ENCODE results near the gene ERC2. TPM values are rescaled to one million over a fixed set of nuclear protein-coding genes. Genes with fewer than 3 reads are reported as not detected.

The ERC2 gene
- total and polyA plus RNA-seq, 2 of the 8 experiments (the other 6 are each of a cell fraction or from before 2014, with no cell fraction given), result 16.4 to 22.8 TPM

DNA sequence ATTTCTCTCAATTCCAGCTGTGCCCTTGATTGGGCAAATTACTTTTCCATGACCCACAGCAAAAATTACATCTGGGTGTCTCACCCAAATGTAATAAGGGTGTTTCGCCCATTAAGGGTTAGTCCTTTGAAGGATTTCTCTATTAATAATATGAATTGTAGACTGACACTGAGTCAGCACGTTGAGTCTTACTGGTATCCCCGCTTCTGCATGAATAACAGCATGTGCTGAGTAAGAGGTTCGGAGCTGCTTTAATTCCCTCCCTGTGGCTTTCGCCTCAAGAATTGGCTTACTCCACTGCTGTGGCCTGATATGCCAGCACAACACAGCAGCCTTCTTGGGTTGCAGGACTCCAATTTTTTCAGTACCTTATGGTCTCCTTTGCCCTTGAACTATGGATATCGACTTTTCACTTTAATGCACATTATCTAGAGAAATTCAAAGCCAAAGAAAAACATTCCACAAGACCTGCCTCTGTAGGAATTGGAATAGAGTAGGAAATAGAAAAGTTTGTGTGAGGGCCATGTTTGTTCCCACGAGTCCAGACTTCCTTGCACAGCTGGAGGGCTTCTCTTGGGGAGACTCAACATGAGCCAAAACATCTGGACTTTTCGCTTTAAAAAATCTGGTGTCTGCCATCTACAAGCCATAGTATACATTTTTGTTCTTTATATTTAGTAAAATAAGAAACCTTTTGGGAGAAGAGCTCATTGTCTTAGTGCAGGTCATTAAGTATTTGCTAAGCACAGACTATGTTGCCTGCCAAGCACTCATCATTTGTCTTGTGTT is 20.7 kb upstream of the ERC2 start:
- H3K27ac ChIP-seq (ENCODE audit: low read depth, low read length), result no peak overlapping the region
- TF ChIP-seq SP4 (IDR thresholded peaks at IDR 0.05; ENCODE audit: low read length) (no peak), JUND (IDR thresholded peaks at IDR 0.05; ENCODE audit: low read length) (no peak), MAX (IDR thresholded peaks at IDR 0.05) (no peak), BACH1 (IDR thresholded peaks at IDR 0.05; ENCODE audit: low read length) (peak; percentile 85)
- no peak overlapping the region for H3K4me2 ChIP-seq (ENCODE audit: insufficient read depth in 1 of 2, low read depth in 2 of 2, low read length in 2 of 2)
- H3K79me1 ChIP-seq (ENCODE audit: low read depth, low read length), result no peaks in the 10 kb centered on the region
- no peak overlapping the region for H3K14ac ChIP-seq (ENCODE audit: insufficient read length)
- H3K9me3 ChIP-seq (ENCODE audit: insufficient read depth in 2 of 2, low read depth in 1 of 2, low read length in 1 of 2), result no peaks in the 10 kb centered on the region
- H2BK20ac ChIP-seq (ENCODE audit: low read length), result no peak overlapping the region
- no peaks in the 10 kb centered on the region for H3K23me2 ChIP-seq (ENCODE audit: low read depth, low read length)
- no peak overlapping the region for H2AK5ac ChIP-seq (ENCODE audit: low read depth, low read length)
- H3K36me3 ChIP-seq (ENCODE audit: control insufficient read depth in 2 of 4, insufficient read depth in 4 of 4, low read length in 3 of 4), result no peaks in the 10 kb centered on the region
- POLR2A ChIA-PET (ENCODE audit: partially characterized antibody), result no interaction called here
- H3K23ac ChIP-seq (ENCODE audit: insufficient read length), result no peak overlapping the region
- H3K4me3 ChIP-seq (ENCODE audit: extremely low read depth in 1 of 4, insufficient read depth in 2 of 4, low read depth in 3 of 4, low read length in 4 of 4), result no peak overlapping the region
- no peak overlapping the region for H2BK5ac ChIP-seq (ENCODE audit: low read depth, low read length)
- no peak overlapping the region for H3K4ac ChIP-seq (replicated peaks; ENCODE audit: insufficient read length, low read depth, low read length)
- WGBS, 2 experiments (ENCODE audit: extremely low coverage in 1 of 2, insufficient coverage in 1 of 2, insufficient read length in 1 of 2, insufficient replicate concordance in 2 of 2, low coverage in 1 of 2, low lambda C conversion rate in 2 of 2, missing lambda C conversion rate in 1 of 2), result 86% methylated on average over 8 of the region's 8 CpGs; no CpG with 5 or more reads in 1 of the 2 experiments
- H3K4me1 ChIP-seq (replicated peaks in 1 of 4; ENCODE audit: control insufficient read depth in 3 of 4, insufficient read depth in 4 of 4, low read length in 3 of 4), result no peaks in the 10 kb centered on the region
- FAIRE-seq (no peak), DNase-seq (ENCODE audit: low read depth in 1 of 2, low spot score in 2 of 2) (no peak)
- H2AFZ ChIP-seq (ENCODE audit: low read length), result no peak overlapping the region
- no peak overlapping the region for H3K18ac ChIP-seq (ENCODE audit: extremely low read depth, low read length)
- no peak overlapping the region for H2BK12ac ChIP-seq (ENCODE audit: low read depth, low read length)
- CTCF ChIA-PET (ENCODE audit: partially characterized antibody), result interaction anchor here (0.6 to 1.3 kb wide), 3 partner anchors 42 to 151 kb away, joined by 3 to 7 read pairs (median 5); no protein-coding TSS in a partner anchor
- H2BK15ac ChIP-seq (ENCODE audit: low read length), result no peak overlapping the region
- no peaks in the 10 kb centered on the region for H3K27me3 ChIP-seq (replicated peaks in 1 of 4; ENCODE audit: control insufficient read depth in 3 of 4, extremely low read depth in 1 of 4, insufficient read depth in 3 of 4, low read length in 3 of 4)
- H3K9ac ChIP-seq (replicated peaks in 1 of 4; ENCODE audit: extremely low read depth in 1 of 4, low read depth in 3 of 4, low read length in 3 of 4), result no peak overlapping the region
- no peak overlapping the region for H3K56ac ChIP-seq (replicated peaks; ENCODE audit: insufficient read length, low read depth, low read length)
- no peak overlapping the region for H4K91ac ChIP-seq (replicated peaks; ENCODE audit: insufficient read length, low read length)
- H4K8ac ChIP-seq (ENCODE audit: extremely low read depth, insufficient read depth, low read length), result no peak overlapping the region
- H3K79me2 ChIP-seq (ENCODE audit: control insufficient read depth in 1 of 2, insufficient read depth in 2 of 2, low read length in 2 of 2), result no peaks in the 10 kb centered on the region
- no peaks in the 10 kb centered on the region for H4K20me1 ChIP-seq (replicated peaks in 1 of 2; ENCODE audit: control insufficient read depth in 1 of 2, insufficient read depth in 2 of 2, low read length in 2 of 2)
- H2BK120ac ChIP-seq (replicated peaks; ENCODE audit: low read depth, low read length), result no peak overlapping the region
- H4K5ac ChIP-seq (ENCODE audit: insufficient read length, low read depth, low read length), result no peak overlapping the region

Measured in H1 (cell line).